Right lobe of liver (tissue), 6 donors: ENCODE data around the gene CYP3A5. TPM values are rescaled to one million over a fixed set of nuclear protein-coding genes. Genes with fewer than 3 reads are reported as not detected.
"Not testable (repeated sequence)": the region's sequence is repeated elsewhere in the genome, so short reads cannot be mapped to it uniquely, and the experiment has no call there.

Source experiments
- ATAC-seq, 4 donors: fragments of 200-7000 bp; cut with Tn5 transposase; one replicate each; pipeline ENCODE4 v1.9.1; 2020; ENCODE audit warnings: mild to moderate bottlenecking in 4 of 4, moderate library complexity in 4 of 4
- DNase-seq, 3 donors: peaks; one replicate each; pipeline ENCODE4 v3.0.0-alpha.2; 2020
- H3K27ac ChIP-seq, 3 donors: fragments of 200-600 bp; one replicate each; pipeline ENCODE4 v1.8.0; 2022
- H3K27me3 ChIP-seq, 2 donors: fragments of 200-600 bp; one replicate each; pipeline ENCODE4 v1.8.0; 2022
- H3K36me3 ChIP-seq, 4 donors: fragments of 200-600 bp; sonication (generic) in 1 of 4; one replicate each; pipeline versions ENCODE4 v1.5.1 to v1.8.0; 2017 to 2022; ENCODE audit warnings: control low read depth in 1 of 4
- H3K4me1 ChIP-seq, 4 donors: fragments of 200-600 bp; sonication (generic) in 1 of 4; one replicate each; pipeline versions ENCODE4 v1.5.1 to v1.8.0; 2017 to 2022; ENCODE audit warnings: control low read depth in 1 of 4
- H3K4me3 ChIP-seq, 3 donors: fragments of 200-600 bp; one replicate each; pipeline ENCODE4 v1.8.0; 2022
- H3K9me3 ChIP-seq, 4 donors: fragments of 200-600 bp; sonication (generic) in 1 of 4; one replicate each; pipeline versions ENCODE4 v1.5.1 to v1.8.0; 2017 to 2022; ENCODE audit warnings: control low read depth in 1 of 4
- CTCF ChIP-seq, 4 donors: fragments of 200-600 bp in 3 of 4; fragments of 450-650 bp in 1 of 4; IDR thresholded peaks; one replicate each; pipeline versions ENCODE4 v1.5.1 to v1.8.0; 2016 to 2022; ENCODE audit warnings: antibody characterized with exemption in 4 of 4, mild to moderate bottlenecking in 2 of 4
- POLR2A ChIP-seq: fragments of 450-650 bp; IDR thresholded peaks from one replicate; pipeline ENCODE4 v1.6.1; 2017; ENCODE audit warnings: antibody characterized with exemption, mild to moderate bottlenecking
- WGBS: methylation state at CpG from one replicate; pipeline ENCODE4 v1.1.6; 2018; ENCODE audit warnings: low coverage, low lambda C conversion rate; ENCODE audit not compliant: insufficient coverage; ENCODE audit errors: missing lambda C conversion rate; 5-methylcytosine and 5-hydroxymethylcytosine counted together
- intact Hi-C, 2 donors: fragments of 100-400 bp; cut with DNase I; formaldehyde crosslinking; loops; one replicate each; pipeline versions ENCODE4 v1.11.2 to v1.14.1; 2022
- total RNA-seq, 6 experiments: library from RNA; depleted of rRNA in 2 of 6; stranded (reverse); fragments of >200 nt in 2 of 6; fragmentation: NEBNext Ultra II Directional in 3 of 6; extraction: Animal tissue kit (Norgen Biotek cat#: 25700) in 3 of 6; gene quantifications; one replicate each; pipeline versions ENCODE4 v1.1.0 to v1.2.4, GENCODE V29; 2016 to 2023
- donor health status: DM: no; HTN: yes; CAD: no.
- donor health status: DM: no; HTN: no; CAD: no.
- donor health status: DM: no; HTN: no; CAD: no.
- donor health status: DM: no; HTN: yes; CAD: no.
- donor health status: DM: no; HTN: yes; CAD: no.

The CYP3A5 gene
- total RNA-seq, 6 experiments from 2014 or later, result 307 to 774 (median 646) TPM

DNA sequence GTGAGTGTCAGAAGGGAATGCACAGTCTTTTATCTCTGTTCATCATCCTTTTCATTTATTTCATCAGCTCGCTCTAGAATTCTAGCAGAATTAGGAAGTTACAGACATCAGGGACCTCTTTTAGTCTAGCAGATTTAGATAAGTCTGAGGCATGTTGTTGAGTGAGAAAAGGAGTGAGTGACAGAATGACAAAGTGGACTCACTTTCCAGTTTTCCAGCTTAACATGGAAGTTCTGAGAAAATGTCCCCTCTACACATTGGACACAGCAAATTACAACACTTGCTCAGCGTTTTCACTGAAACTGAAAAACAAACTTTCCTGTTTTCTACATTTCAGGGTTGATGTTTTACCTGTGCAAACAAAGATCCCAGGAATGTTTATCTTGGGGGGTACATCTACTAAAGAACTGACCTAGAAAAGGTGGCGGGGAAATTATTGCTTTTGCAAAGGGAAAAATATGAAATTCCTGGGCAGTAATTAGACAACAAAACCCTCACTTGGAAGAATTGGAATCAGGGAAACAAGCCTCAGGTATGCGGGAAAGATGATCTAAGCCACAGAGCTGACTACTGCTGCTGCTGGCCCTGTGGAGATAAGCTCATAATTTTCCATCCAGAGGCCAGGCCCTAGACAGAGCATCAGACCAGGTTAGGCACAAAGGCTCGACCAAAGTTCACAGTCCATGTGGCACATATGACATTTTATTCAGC, 14.6 kb upstream of the CYP3A5 start:
- Histone ChIP-seq H3K4me1 (peaks cover 0 to 36% (median 15%) of the 10 kb centered on the region in 4 donors), H3K4me3 (peak overlapping the region in 1 of 3 donors; percentile 26), H3K27ac (peak overlapping the region; percentile 77 to 93 (median 80)), H3K36me3 (no peaks in the 10 kb centered on the region), H3K27me3 (no peaks in the 10 kb centered on the region), H3K9me3 (no peaks in the 10 kb centered on the region)
- DNase-seq (peak in 1 of 3 donors; percentile 77), ATAC-seq (peak; percentile 80 to 92 (median 83))
- intact Hi-C loops, result no loop called here
- TF ChIP-seq POLR2A (peak; percentile 35), CTCF (IDR thresholded peaks at IDR 0.05) (no peak)
- 31% methylated on average over 5 of the region's 5 CpGs for WGBS

- H3K36me3 ChIP-seq, result no peaks in the 10 kb centered on the region
- peak in 2 of 3 donors; percentile 80 to 83 for DNase-seq
- ATAC-seq, result peak; percentile 41 to 76 (median 70)
Observed at GRCh38 chr7:99693427-99694200, 13.8 kb upstream of the CYP3A5 start.

GRCh38 chr7:99693100-99693426, 13.3 kb upstream of the CYP3A5 start:
- Histone ChIP-seq H3K9me3 (no peaks in the 10 kb centered on the region), H3K27me3 (no peaks in the 10 kb centered on the region), H3K27ac (peak overlapping the region; percentile 77 to 93 (median 80)), H3K36me3 (no peaks in the 10 kb centered on the region), H3K4me1 (peaks cover 0 to 36% (median 15%) of the 10 kb centered on the region in 4 donors), H3K4me3 (peak overlapping the region in 2 of 3 donors; percentile 14 to 15)
- no peak for TF ChIP-seq CTCF (IDR thresholded peaks at IDR 0.05)
- TF ChIP-seq POLR2A, result no peak
- WGBS, result 23% methylated on average over 3 of the region's 5 CpGs
- DNase-seq, result no peak
- no peak for ATAC-seq
- intact Hi-C loops, result no loop called here

More at GRCh38 chr7:99693427-99694200, 13.8 kb upstream of the CYP3A5 start:
- peak overlapping the region in 2 of 3 donors; percentile 15 to 26 for H3K4me3 ChIP-seq
- intact Hi-C loops, result no loop called here
- WGBS, result 28% methylated on average over 2 of the region's 9 CpGs
- H3K27ac ChIP-seq, result peak overlapping the region; percentile 77 to 93 (median 80)
- no peak for TF ChIP-seq CTCF (IDR thresholded peaks at IDR 0.05)
- peak; percentile 21 for TF ChIP-seq POLR2A
- peaks cover 0 to 36% (median 15%) of the 10 kb centered on the region in 4 donors for H3K4me1 ChIP-seq
- H3K9me3 ChIP-seq, result no peaks in the 10 kb centered on the region
- no peaks in the 10 kb centered on the region for H3K27me3 ChIP-seq

- DNase-seq, H3K36me3 ChIP-seq: not testable (repeated sequence)
- 61% methylated on average over 6 of the region's 6 CpGs for WGBS
Observed at GRCh38 chr7:99692563-99692962, 12.8 kb upstream of the CYP3A5 start.

DNA sequence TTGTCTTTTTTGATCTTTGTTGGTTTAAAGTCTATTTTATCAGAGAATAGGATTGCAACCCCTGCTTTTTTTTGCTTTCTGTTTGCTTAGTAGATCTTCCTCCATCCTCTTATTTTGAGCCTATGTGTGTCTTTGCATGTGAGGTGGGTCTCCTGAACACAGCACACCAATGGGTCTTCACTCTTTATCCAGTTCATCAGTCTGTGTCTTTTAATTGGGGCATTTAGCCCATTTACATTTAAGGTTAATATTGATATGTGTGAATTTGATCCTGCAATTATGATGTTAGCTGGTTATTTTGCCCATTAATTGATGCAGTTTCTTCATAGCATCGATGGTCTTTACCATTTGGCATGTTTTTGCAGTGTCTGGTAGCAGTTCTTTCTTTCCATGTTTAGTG, 11.9 kb upstream of the CYP3A5 start:
- 88% methylated on average over 1 of the region's 1 CpG for WGBS

More at GRCh38 chr7:99692563-99692962, 12.8 kb upstream of the CYP3A5 start:
- H3K9me3 ChIP-seq, ATAC-seq, H3K27me3 ChIP-seq, intact Hi-C loops: not testable (repeated sequence)
- H3K27ac ChIP-seq, result peak overlapping the region in 2 of 3 donors; percentile 80 to 93
- peaks cover 0 to 36% (median 15%) of the 10 kb centered on the region in 4 donors for H3K4me1 ChIP-seq
- peak overlapping the region in 1 of 3 donors; percentile 15 for H3K4me3 ChIP-seq

GRCh38 chr7:99690918-99691317, 11.1 kb upstream of the CYP3A5 start:
- H3K4me1 ChIP-seq, result peaks cover 0 to 32% (median 12%) of the 10 kb centered on the region in 4 donors
- ATAC-seq, H3K27me3 ChIP-seq, DNase-seq, intact Hi-C loops, H3K36me3 ChIP-seq, H3K4me3 ChIP-seq, H3K9me3 ChIP-seq, H3K27ac ChIP-seq: not testable (repeated sequence)
- WGBS, result 94% methylated on average over 2 of the region's 4 CpGs

More for the DNA sequence above, 11.9 kb upstream of the CYP3A5 start:
- H3K27ac ChIP-seq, H3K27me3 ChIP-seq, ATAC-seq, DNase-seq, H3K9me3 ChIP-seq, intact Hi-C loops, H3K36me3 ChIP-seq, H3K4me3 ChIP-seq: not testable (repeated sequence)
- H3K4me1 ChIP-seq, result peaks cover 0 to 36% (median 15%) of the 10 kb centered on the region in 4 donors

GRCh38 chr7:99685871-99686608, 6.2 kb upstream of the CYP3A5 start:
- H3K4me3 ChIP-seq, DNase-seq, H3K27ac ChIP-seq, H3K36me3 ChIP-seq, intact Hi-C loops, H3K9me3 ChIP-seq, ATAC-seq, H3K27me3 ChIP-seq: not testable (repeated sequence)
- 89% methylated on average over 10 of the region's 14 CpGs for WGBS
- H3K4me1 ChIP-seq, result peaks cover 0 to 19% (median 0%) of the 10 kb centered on the region in 4 donors
